Activated T-cell treated with anti-CD3 and anti-CD28 coated beads, Interleukin-2, amount 50 U/mL, for 24 hours (primary cell): ENCODE measurements around the gene IFT52.

Experiments
- DNase-seq: peaks from one replicate; pipeline ENCODE4 v3.0.0-alpha.2; 2020
- H3K27ac Mint-ChIP-seq: 2 replicates; pipeline ENCODE4 v1.8.0; 2020; ENCODE audit warnings: mild to moderate bottlenecking, mixed read lengths
- H3K27me3 Mint-ChIP-seq: 2 replicates; pipeline ENCODE4 v1.8.0; 2020; ENCODE audit warnings: mixed read lengths
- H3K36me3 Mint-ChIP-seq: 2 replicates; pipeline ENCODE4 v1.8.0; 2020; ENCODE audit warnings: low read depth, mixed read lengths
- H3K4me1 Mint-ChIP-seq: 2 replicates; pipeline ENCODE4 v1.8.0; 2020; ENCODE audit warnings: low read depth, mixed read lengths
- H3K4me3 Mint-ChIP-seq: 2 replicates; pipeline ENCODE4 v1.8.0; 2020; ENCODE audit warnings: mild to moderate bottlenecking, moderate library complexity, mixed read lengths
- H3K9me3 Mint-ChIP-seq: 2 replicates; pipeline ENCODE4 v1.8.0; 2020; ENCODE audit warnings: mixed read lengths

IFT52 gene

DNA sequence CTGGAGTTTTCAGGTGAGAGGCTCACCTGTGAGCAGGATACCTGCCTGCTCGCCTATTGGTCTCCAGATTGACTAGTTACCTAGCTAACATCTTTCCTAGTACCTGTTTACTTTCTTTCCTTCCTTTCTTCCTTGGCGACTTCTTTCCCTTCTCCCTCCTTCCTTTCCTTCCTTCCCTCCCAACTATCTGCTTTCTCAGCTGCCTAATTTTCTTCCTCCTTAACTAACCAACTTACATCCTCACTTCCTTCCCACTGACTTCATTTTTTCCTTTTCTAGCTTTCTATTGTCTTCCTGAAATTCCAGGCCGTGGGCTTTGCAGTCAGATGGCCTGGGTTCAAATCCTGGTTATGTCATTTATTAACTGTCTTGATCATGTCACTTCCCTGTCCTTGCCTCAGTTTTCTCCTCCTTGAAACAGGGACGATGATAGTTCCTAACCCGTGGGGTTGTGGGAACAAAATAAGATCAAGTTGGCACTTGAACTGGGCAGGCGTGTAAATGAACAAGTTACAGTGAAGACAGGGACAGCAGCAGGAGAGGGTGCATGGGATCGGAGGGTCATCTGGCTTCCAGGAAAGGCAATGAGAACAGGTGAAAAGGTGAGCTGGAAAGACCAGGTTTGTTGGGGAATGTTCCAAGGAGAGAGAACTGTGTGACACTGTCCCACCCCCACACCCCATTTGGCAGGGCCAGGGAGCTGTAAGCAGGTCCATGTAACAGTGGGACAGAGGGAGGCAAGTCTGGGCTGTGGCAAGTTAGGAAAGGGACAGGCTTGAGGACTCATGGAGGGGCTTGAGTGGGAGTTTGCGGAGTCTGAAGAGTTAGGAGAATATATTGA, 31.4 kb upstream of the IFT52 start:
- H3K36me3 Mint-ChIP-seq = no peaks in the 10 kb centered on the region
- no peak overlapping the region for H3K27ac Mint-ChIP-seq
- no peaks in the 10 kb centered on the region for H3K9me3 Mint-ChIP-seq
- H3K4me3 Mint-ChIP-seq = no peak overlapping the region
- no peaks in the 10 kb centered on the region for H3K4me1 Mint-ChIP-seq
- no peaks in the 10 kb centered on the region for H3K27me3 Mint-ChIP-seq
- no peak for DNase-seq

DNA sequence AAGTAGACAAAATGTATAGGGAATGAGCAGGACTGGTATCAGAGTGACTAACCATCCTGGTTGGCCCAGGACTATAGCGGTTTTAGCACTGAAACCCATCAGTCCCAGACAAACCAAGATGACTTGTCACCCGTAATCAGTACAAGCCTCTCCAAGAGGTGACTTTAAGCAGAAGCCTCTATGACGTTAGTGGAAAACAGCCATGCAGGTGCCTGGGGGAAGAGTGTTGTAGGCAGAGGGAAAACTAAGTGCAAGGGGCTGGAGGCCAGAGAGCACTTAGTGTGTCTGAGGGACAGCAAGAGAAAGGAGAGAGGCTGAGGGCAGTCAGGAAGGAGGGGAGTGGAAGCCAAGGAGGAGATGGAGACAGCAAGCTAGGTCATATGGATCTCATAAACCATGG, 29.8 kb upstream of the IFT52 start:
- no peaks in the 10 kb centered on the region for H3K27me3 Mint-ChIP-seq

DNA sequence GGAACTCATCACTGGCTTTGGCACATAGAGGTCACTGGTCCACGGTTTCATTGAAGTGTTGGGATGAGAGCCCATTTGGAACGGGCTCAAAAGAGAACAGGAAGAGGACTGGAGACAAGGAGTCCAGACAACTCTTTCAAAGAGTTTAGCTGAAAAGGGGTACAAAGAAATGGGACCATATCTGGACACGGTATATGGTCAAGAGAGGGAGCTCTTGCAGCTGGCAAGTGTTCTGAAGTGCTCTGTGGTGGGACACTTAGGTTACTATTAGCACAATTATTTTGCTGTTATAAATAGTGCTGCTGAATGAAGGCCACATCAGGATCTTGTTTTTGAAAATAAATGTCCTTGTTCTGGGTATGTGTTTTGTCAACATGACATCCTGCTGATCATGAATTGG, 27.3 kb upstream of the IFT52 start:
- Mint-ChIP-seq H3K27me3 (no peaks in the 10 kb centered on the region), H3K9me3 (no peaks in the 10 kb centered on the region), H3K27ac (no peak overlapping the region), H3K4me1 (no peaks in the 10 kb centered on the region), H3K4me3 (no peak overlapping the region), H3K36me3 (no peaks in the 10 kb centered on the region)
- no peak for DNase-seq

More for the DNA sequence above, 29.8 kb upstream of the IFT52 start:
- Mint-ChIP-seq H3K4me1 (no peaks in the 10 kb centered on the region), H3K4me3 (no peak overlapping the region), H3K9me3 (no peaks in the 10 kb centered on the region), H3K36me3 (no peaks in the 10 kb centered on the region), H3K27ac (no peak overlapping the region)
- no peak for DNase-seq

DNA sequence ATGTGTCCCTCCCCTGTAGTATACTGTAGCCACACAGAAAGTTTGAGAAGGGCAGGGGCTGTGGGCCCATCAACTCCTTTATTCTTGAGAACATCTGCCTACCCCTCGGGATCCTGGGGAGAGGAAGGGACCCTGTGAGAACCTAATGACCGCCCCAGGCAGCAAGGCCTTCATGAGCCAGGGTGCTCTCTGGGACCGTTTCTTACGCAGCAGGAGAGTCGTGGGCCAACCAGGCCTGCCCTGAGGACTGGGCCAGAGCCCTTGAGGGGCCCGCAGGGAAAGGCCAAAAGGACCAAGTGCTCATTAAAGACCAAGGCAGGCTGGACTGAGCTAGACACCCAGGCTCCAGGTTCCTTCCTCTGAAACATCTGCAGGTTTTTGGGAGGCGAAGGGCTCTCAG, 26.7 kb upstream of the IFT52 start:
- H3K9me3 Mint-ChIP-seq = no peaks in the 10 kb centered on the region
- H3K4me3 Mint-ChIP-seq = no peak overlapping the region
- H3K27ac Mint-ChIP-seq = no peak overlapping the region
- no peak for DNase-seq
- no peaks in the 10 kb centered on the region for H3K4me1 Mint-ChIP-seq
- no peaks in the 10 kb centered on the region for H3K27me3 Mint-ChIP-seq
- no peaks in the 10 kb centered on the region for H3K36me3 Mint-ChIP-seq

DNA sequence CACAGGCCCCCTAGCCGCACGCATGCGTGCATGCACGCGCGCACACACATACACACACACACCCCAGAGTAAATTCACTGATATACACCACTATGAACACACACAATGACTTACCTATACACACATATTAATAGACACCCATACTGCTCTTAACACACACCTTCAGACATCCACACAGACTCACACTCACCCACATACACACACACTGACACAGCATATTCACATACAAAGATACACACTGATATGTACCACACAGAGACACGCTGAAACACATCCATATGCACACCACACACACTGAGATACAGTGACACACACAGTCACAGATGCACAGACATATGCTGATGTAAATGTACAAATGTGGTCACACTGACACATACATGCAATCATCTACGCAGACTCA, 26.3 kb upstream of the IFT52 start:
- Mint-ChIP-seq H3K27me3 (no peaks in the 10 kb centered on the region), H3K9me3 (no peaks in the 10 kb centered on the region), H3K27ac (no peak overlapping the region), H3K4me3 (no peak overlapping the region), H3K4me1 (no peaks in the 10 kb centered on the region), H3K36me3 (no peaks in the 10 kb centered on the region)
- DNase-seq = no peak

DNA sequence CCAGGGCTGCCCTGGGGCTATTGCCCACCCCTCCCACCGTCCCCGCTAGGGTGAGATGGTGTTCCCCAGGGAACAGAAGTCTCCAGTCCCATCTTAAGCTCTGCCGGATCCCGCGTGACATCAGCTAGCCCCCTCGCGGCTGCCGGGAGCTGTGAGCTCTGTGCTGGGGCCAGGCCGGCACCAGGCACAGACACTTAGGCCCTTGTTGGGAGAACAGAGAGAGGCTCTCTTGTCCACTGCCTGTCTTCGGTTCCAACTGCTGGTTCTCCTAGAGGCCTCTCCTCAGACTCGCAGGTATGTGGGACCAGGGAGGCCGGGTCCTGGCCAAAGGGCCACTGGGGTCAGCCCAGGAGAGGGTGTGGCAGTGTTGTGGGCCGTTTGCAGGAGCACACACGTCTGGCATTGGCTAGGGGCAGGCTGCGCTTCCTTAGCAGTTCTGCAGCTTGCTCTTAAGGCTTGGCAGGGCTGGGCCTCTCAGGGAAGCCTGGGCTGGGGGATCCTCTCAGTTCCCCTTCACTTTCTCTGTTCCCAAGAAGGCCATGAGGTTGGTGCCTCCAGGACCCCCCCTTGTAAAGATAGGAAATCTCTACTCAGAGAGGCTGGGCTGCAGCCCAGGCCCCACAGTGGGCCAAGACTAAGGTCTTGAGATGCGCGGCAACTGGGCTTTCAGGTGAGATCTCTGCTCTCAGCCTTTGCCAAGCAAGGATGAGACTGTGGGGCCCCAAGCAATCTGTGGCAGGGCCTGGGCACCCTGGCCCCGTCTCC, 25.6 kb upstream of the IFT52 start:
- DNase-seq = no peak
- Mint-ChIP-seq H3K9me3 (no peaks in the 10 kb centered on the region), H3K27me3 (no peaks in the 10 kb centered on the region), H3K36me3 (no peaks in the 10 kb centered on the region), H3K27ac (no peak overlapping the region), H3K4me3 (no peak overlapping the region), H3K4me1 (no peaks in the 10 kb centered on the region)

DNA sequence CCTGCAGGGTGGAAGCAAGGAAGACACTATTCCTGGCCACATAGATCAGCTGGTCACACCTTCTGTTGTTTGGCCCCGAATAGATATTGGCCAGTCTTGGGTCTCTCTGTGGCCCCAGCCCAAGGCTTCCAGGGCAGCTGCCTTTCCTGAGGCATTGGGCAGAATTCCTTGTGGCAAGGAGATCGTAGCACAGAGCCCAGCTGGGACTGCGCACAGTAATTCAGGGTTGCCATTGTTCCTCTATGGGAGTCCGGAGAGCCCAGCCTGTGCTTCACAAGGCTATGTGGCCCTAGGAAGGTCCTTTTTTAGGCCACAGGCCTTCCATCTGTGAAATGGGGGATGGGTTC, 25.0 kb upstream of the IFT52 start:
- Mint-ChIP-seq H3K4me1 (no peaks in the 10 kb centered on the region), H3K36me3 (no peaks in the 10 kb centered on the region), H3K4me3 (no peak overlapping the region), H3K27ac (no peak overlapping the region), H3K9me3 (no peaks in the 10 kb centered on the region), H3K27me3 (no peaks in the 10 kb centered on the region)
- no peak for DNase-seq

DNA sequence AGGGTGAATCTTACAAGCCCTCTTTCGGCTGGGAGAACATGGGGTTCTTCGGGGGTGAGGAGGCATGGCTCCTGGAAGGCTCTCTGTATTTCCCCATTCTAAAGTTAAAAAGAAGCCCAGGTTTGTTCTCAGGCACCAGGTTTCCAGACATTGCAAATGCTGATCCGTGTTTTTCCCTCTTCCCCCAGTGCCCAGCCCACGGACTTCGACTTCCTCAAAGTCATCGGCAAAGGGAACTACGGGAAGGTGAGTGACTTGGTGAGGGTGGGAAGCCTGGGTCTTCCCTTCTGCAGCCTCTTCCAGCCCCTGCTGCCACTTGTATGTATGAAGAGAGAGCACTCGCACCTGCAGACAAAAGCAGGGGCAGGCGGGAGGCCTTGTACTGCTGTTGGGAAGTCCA, 23.3 kb upstream of the IFT52 start:
- H3K27ac Mint-ChIP-seq = no peak overlapping the region
- no peak overlapping the region for H3K4me3 Mint-ChIP-seq
- H3K36me3 Mint-ChIP-seq = no peaks in the 10 kb centered on the region
- H3K27me3 Mint-ChIP-seq = no peaks in the 10 kb centered on the region
- DNase-seq = no peak
- no peaks in the 10 kb centered on the region for H3K4me1 Mint-ChIP-seq
- no peaks in the 10 kb centered on the region for H3K9me3 Mint-ChIP-seq

DNA sequence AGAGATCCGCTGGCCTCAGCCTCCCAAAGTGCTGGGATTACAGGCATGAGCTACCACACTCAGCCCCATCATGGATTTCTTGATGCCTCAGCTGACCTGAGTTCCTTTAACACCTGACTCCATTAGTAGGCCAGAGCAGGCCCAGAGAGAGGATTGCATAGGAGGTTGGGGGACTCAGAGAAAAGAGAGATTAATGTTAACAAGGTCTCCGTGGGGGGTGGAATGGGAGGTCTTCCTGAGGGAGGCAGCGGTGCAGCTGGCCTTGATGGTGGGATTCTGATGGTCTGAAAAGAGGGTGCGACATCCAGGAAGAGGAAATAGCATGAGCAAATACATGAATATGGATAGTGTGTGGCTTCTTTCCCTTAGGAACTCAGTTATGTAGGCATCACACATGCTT, 22.0 kb upstream of the IFT52 start:
- Mint-ChIP-seq H3K27me3 (no peaks in the 10 kb centered on the region), H3K27ac (no peak overlapping the region), H3K4me1 (no peaks in the 10 kb centered on the region), H3K36me3 (no peaks in the 10 kb centered on the region), H3K9me3 (no peaks in the 10 kb centered on the region), H3K4me3 (no peak overlapping the region)
- no peak for DNase-seq

DNA sequence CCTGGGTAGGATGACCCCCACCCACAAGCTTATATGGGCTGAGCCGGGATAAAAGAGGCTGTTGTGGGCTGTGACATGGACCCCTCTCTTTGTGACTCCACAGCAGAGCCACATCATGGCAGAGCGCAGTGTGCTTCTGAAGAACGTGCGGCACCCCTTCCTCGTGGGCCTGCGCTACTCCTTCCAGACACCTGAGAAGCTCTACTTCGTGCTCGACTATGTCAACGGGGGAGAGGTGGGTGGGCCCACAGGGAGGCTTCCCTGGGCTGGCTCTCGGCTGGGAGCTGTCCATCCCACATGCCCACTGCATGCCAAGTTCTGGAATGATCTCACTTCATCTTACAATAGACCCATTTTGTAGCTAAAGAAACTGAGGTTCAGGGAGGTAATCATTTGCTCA, 21.5 kb upstream of the IFT52 start:
- Mint-ChIP-seq H3K27ac (no peak overlapping the region), H3K9me3 (no peaks in the 10 kb centered on the region), H3K27me3 (no peaks in the 10 kb centered on the region), H3K36me3 (no peaks in the 10 kb centered on the region), H3K4me1 (no peaks in the 10 kb centered on the region), H3K4me3 (no peak overlapping the region)
- DNase-seq = no peak

DNA sequence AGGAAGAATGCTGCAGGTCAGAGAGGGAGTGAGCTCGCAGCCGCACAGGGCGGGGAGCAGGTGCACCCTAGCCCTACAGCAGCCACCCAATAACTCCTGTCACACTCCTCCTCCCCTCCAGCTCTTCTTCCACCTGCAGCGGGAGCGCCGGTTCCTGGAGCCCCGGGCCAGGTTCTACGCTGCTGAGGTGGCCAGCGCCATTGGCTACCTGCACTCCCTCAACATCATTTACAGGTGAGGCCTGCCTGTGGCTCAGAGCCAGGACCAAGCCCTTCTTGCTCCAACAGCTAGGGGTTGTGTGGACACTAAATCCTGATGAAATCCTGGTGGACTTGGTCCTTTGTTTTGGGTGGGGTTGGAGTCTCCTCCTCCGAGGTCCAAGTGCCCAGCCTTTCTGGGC, 20.2 kb upstream of the IFT52 start:
- no peaks in the 10 kb centered on the region for H3K9me3 Mint-ChIP-seq
- H3K27me3 Mint-ChIP-seq = no peaks in the 10 kb centered on the region
- H3K4me3 Mint-ChIP-seq = no peak overlapping the region
- no peak for DNase-seq
- no peaks in the 10 kb centered on the region for H3K36me3 Mint-ChIP-seq
- no peak overlapping the region for H3K27ac Mint-ChIP-seq
- H3K4me1 Mint-ChIP-seq = no peaks in the 10 kb centered on the region

DNA sequence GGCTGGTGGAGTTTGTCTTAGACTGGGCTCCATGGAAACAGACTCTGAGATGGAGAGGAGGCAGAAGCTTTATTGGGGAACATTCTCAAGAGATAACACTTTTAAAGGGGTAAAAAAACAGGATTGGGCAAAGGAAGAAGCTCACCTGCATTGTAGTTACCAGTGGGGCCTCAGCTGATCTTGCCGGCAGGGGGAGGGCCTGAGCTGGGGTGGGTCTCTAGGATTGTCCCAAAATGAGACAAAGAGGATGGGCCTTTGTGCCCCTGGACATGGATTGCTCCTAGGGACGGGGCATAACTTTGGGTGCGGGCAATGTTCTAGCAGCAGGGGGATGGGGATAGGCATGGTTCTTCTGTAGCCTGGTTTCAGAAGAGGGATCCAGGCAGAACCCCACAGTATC, 19.4 kb upstream of the IFT52 start:
- no peak overlapping the region for H3K4me3 Mint-ChIP-seq
- no peak for DNase-seq
- no peaks in the 10 kb centered on the region for H3K4me1 Mint-ChIP-seq
- H3K9me3 Mint-ChIP-seq = no peaks in the 10 kb centered on the region
- H3K27me3 Mint-ChIP-seq = no peaks in the 10 kb centered on the region
- no peaks in the 10 kb centered on the region for H3K36me3 Mint-ChIP-seq
- H3K27ac Mint-ChIP-seq = no peak overlapping the region

DNA sequence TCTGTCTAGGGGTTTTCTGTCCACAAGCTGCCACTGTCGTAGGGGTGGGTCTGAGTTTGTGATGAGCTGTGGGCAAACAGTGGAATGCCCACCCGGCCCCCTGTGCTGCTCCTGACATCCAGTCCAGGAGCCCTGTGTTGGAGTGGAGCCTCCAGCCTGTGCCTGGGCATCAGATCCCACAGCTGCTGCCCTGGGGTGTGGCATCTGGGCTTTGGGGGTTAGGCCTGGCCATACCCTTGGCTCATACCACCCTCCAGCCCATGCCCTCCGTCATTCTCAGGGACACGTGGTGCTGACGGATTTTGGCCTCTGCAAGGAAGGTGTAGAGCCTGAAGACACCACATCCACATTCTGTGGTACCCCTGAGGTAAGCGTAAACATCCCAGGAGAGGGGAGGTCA, 19.0 kb upstream of the IFT52 start:
- no peak overlapping the region for H3K27ac Mint-ChIP-seq
- no peak for DNase-seq
- no peaks in the 10 kb centered on the region for H3K4me1 Mint-ChIP-seq
- no peaks in the 10 kb centered on the region for H3K36me3 Mint-ChIP-seq
- H3K4me3 Mint-ChIP-seq = no peak overlapping the region
- H3K9me3 Mint-ChIP-seq = no peaks in the 10 kb centered on the region
- no peaks in the 10 kb centered on the region for H3K27me3 Mint-ChIP-seq

DNA sequence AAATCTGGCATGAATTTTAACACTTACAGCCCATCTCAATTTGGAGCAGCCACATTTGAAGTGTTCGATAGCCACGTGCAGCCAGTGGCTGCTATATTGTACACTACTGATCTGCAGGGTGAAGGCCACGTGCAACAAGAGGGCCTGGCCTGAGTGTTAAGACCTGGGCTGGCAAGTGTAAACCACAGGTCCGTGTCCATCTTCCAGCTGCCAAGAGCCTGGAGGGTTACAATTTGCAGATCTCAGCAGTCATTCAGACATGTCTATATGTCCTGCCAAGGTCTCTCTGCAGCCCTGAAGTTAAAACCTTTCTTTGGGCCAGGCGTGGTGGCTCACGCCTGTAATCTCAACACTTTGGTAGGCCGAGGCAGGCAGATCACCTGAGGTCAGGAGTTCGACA, 17.8 kb upstream of the IFT52 start:
- no peaks in the 10 kb centered on the region for H3K27me3 Mint-ChIP-seq
- no peaks in the 10 kb centered on the region for H3K36me3 Mint-ChIP-seq
- no peak overlapping the region for H3K4me3 Mint-ChIP-seq
- no peaks in the 10 kb centered on the region for H3K9me3 Mint-ChIP-seq
- no peak overlapping the region for H3K27ac Mint-ChIP-seq
- DNase-seq = no peak
- no peaks in the 10 kb centered on the region for H3K4me1 Mint-ChIP-seq

DNA sequence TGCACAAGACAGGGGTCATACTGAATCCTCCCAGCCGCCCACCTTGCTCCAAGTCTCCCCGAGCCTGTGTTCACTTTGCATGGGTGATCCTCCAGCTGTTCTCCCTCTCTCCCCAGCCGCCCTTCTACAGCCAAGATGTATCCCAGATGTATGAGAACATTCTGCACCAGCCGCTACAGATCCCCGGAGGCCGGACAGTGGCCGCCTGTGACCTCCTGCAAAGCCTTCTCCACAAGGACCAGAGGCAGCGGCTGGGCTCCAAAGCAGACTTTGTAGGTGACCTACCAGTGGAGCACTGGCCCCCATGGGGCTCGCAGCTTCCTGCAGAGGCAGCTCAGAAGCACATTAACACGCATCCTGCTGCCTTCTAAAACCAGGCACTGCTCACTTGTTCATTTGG, 14.6 kb upstream of the IFT52 start:
- DNase-seq = no peak
- H3K27me3 Mint-ChIP-seq = no peaks in the 10 kb centered on the region
- no peak overlapping the region for H3K27ac Mint-ChIP-seq
- H3K4me1 Mint-ChIP-seq = no peaks in the 10 kb centered on the region
- no peaks in the 10 kb centered on the region for H3K9me3 Mint-ChIP-seq
- no peaks in the 10 kb centered on the region for H3K36me3 Mint-ChIP-seq
- H3K4me3 Mint-ChIP-seq = no peak overlapping the region
